C4-2B (cell line): Measurements from ENCODE around the gene WDR11.

Experiments
- H3K27ac ChIP-seq: fragments of 450-650 bp; 2 replicates; pipeline ENCODE4 v1.5.1; 2017
- ZFX ChIP-seq: fragments of 450-650 bp; IDR thresholded peaks from 2 replicates; pipeline ENCODE4 v1.6.1; 2017
- TF ChIP-seq, protein P1 (sequence below): fragments of 450-650 bp; conservative IDR thresholded peaks from 2 replicates; pipeline ENCODE4 v1.5.1; 2017; ENCODE audit warnings: mild to moderate bottlenecking

WDR11 gene

GRCh38 chr10:120818301-120818700, 32.9 kb upstream of the WDR11 start:
- H3K27ac ChIP-seq, result no peak overlapping the region
- TF ChIP-seq, protein P1, sequence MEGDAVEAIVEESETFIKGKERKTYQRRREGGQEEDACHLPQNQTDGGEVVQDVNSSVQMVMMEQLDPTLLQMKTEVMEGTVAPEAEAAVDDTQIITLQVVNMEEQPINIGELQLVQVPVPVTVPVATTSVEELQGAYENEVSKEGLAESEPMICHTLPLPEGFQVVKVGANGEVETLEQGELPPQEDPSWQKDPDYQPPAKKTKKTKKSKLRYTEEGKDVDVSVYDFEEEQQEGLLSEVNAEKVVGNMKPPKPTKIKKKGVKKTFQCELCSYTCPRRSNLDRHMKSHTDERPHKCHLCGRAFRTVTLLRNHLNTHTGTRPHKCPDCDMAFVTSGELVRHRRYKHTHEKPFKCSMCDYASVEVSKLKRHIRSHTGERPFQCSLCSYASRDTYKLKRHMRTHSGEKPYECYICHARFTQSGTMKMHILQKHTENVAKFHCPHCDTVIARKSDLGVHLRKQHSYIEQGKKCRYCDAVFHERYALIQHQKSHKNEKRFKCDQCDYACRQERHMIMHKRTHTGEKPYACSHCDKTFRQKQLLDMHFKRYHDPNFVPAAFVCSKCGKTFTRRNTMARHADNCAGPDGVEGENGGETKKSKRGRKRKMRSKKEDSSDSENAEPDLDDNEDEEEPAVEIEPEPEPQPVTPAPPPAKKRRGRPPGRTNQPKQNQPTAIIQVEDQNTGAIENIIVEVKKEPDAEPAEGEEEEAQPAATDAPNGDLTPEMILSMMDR, result no peak
- TF ChIP-seq ZFX, result no peak

- no peak for TF ChIP-seq ZFX
- TF ChIP-seq, protein P1, result no peak
- no peak overlapping the region for H3K27ac ChIP-seq
These were observed 31.8 kb upstream of the WDR11 start for GRCh38 chr10:120819366-120819765.

DNA sequence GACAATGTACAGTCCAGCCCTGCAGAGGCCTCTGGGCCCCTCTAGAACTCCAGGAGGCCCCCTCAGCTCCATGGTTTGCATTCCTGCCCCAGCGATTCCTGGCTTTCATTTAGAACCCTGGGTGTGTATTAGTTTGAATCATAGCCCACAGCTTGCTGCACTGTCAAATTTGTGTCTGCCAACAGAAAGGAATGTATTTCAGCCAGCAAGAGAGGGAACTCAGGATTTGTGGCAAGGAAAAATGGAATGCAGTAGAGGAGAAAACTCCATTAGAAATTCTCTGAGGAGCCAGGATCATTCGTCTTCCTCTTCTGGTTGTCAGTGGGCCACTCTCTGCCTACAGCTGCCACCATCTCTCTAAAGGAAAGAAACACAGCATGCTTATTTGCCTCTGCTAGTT, 27.9 kb upstream of the WDR11 start:
- H3K27ac ChIP-seq, result no peak overlapping the region
- no peak for TF ChIP-seq ZFX
- TF ChIP-seq, protein P1, result no peak

GRCh38 chr10:120824881-120825309, 26.3 kb upstream of the WDR11 start:
- TF ChIP-seq, protein P1, result peak; percentile 78
- TF ChIP-seq ZFX, result no peak

GRCh38 chr10:120825878-120826769, 25.0 kb upstream of the WDR11 start:
- no peak for TF ChIP-seq ZFX
- TF ChIP-seq, protein P1, result no peak
- no peak overlapping the region for H3K27ac ChIP-seq

More at GRCh38 chr10:120824881-120825309, 26.3 kb upstream of the WDR11 start:
- H3K27ac ChIP-seq, result no peak overlapping the region

- no peak overlapping the region for H3K27ac ChIP-seq
- TF ChIP-seq, protein P1, result no peak
- TF ChIP-seq ZFX, result no peak
These were observed 23.8 kb upstream of the WDR11 start for GRCh38 chr10:120827251-120827875.

- no peak for TF ChIP-seq ZFX
- TF ChIP-seq, protein P1, result no peak
- H3K27ac ChIP-seq, result no peak overlapping the region
These were observed 22.3 kb upstream of the WDR11 start for GRCh38 chr10:120828763-120829319.
